Body of pancreas (tissue), 4 donors: ENCODE measurements around the gene SLC9A5. TPM values are rescaled to one million over a fixed set of nuclear protein-coding genes. Genes with fewer than 3 reads are reported as not detected.

Experiments used
- ATAC-seq: fragments of 150-250 bp; one replicate; pipeline ENCODE4 v1.9.1; 2016
- DNase-seq, 4 donors: peaks; one replicate each; pipeline ENCODE4 v3.0.0-alpha.2; 2019
- H3K27ac ChIP-seq, 4 donors: fragments of 200-600 bp; sonication (generic); 1 replicate in 3 of 4; 2 replicates in 1 of 4; pipeline versions ENCODE4 v1.5.1 to v1.6.1; 2016 to 2019; ENCODE audit warnings: mild to moderate bottlenecking in 1 of 4, mixed read lengths in 1 of 4, moderate library complexity in 1 of 4
- H3K27me3 ChIP-seq, 2 donors: fragments of 200-600 bp; sonication (generic); one replicate each; pipeline ENCODE4 v1.6.0; 2016; ENCODE audit warnings: mild to moderate bottlenecking in 1 of 2
- H3K36me3 ChIP-seq, 2 donors: fragments of 200-600 bp; sonication (generic); replicated peaks in 1 of 2; 2 replicates each; pipeline ENCODE4 v1.5.1; 2016; ENCODE audit warnings: low read depth in 2 of 2; ENCODE audit not compliant: insufficient read depth in 1 of 2
- H3K4me1 ChIP-seq: fragments of 200-600 bp; sonication (generic); one replicate; pipeline ENCODE4 v1.6.0; 2016
- H3K4me3 ChIP-seq, 2 donors: fragments of 200-600 bp; sonication (generic); 1 replicate in 1 of 2; 2 replicates in 1 of 2; pipeline ENCODE4 v1.5.1; 2016 to 2019
- H3K9me3 ChIP-seq, 3 donors: fragments of 200-600 bp; sonication (generic); 1 replicate in 2 of 3; 2 replicates in 1 of 3; pipeline ENCODE4 v1.5.1; 2016
- CTCF ChIP-seq, 7 experiments: fragments of 450-650 bp in 4 of 7; fragments of 200-600 bp in 3 of 7; sonication (generic) in 3 of 7; IDR thresholded peaks; one replicate each; pipeline ENCODE4 v1.5.1; 2016 to 2019; ENCODE audit warnings: antibody characterized with exemption in 7 of 7
- POLR2A ChIP-seq, 3 donors: fragments of 450-650 bp; IDR thresholded peaks; one replicate each; pipeline ENCODE4 v1.6.1; 2016; ENCODE audit warnings: antibody characterized with exemption in 3 of 3, mild to moderate bottlenecking in 2 of 3
- whole genome bisulfite sequencing, 2 donors: methylation state at CpG; one replicate each; pipeline ENCODE4 v1.1.5; 2017; 5-methylcytosine and 5-hydroxymethylcytosine counted together
- intact Hi-C: fragments of 100-400 bp; cut with DNase I; formaldehyde crosslinking; loops from one replicate; pipeline ENCODE4 v1.15.1; 2023
- total RNA-seq, 2 donors: library from RNA; depleted of rRNA; stranded (reverse); fragments of >200 nt; gene quantifications; one replicate each; pipeline ENCODE4 v1.1.0, GENCODE V29; 2016

SLC9A5 gene
- total RNA-seq, 2 donors from 2014 or later: 0.26 to 0.33 TPM

- ATAC-seq (no peak), DNase-seq (no peak)
- H3K27ac ChIP-seq: no peak overlapping the region
- no peaks in the 10 kb centered on the region for H3K27me3 ChIP-seq
- no peaks in the 10 kb centered on the region for H3K9me3 ChIP-seq
- TF ChIP-seq POLR2A (IDR thresholded peaks at IDR 0.05) (no peak), CTCF (IDR thresholded peaks at IDR 0.05) (no peak)
- WGBS, 2 donors: 88 to 91% methylated on average over 8 of the region's 8 CpGs
- H3K4me1 ChIP-seq: no peaks in the 10 kb centered on the region
- H3K4me3 ChIP-seq: no peak overlapping the region
- intact Hi-C loops: no loop called here
- H3K36me3 ChIP-seq: peaks cover 16 to 27% of the 10 kb centered on the region in 2 donors
Observed at GRCh38 chr16:67206129-67206837, 42.5 kb upstream of the SLC9A5 start.

GRCh38 chr16:67206838-67207248 lies 41.9 kb upstream of the SLC9A5 start:
- intact Hi-C loops: no loop called here
- TF ChIP-seq POLR2A (IDR thresholded peaks at IDR 0.05) (no peak), CTCF (IDR thresholded peaks at IDR 0.05) (no peak)
- Histone ChIP-seq H3K9me3 (no peaks in the 10 kb centered on the region), H3K4me3 (no peak overlapping the region), H3K27me3 (no peaks in the 10 kb centered on the region), H3K36me3 (peaks cover 16 to 21% of the 10 kb centered on the region in 2 donors), H3K27ac (no peak overlapping the region), H3K4me1 (no peaks in the 10 kb centered on the region)
- no peak for ATAC-seq
- DNase-seq: no peak
- 95 to 100% methylated on average over 1 to 3 of the region's 3 CpGs for WGBS, 2 donors

GRCh38 chr16:67207249-67208091 lies 41.3 kb upstream of the SLC9A5 start:
- H3K9me3 ChIP-seq: no peaks in the 10 kb centered on the region
- no peak overlapping the region for H3K27ac ChIP-seq
- H3K27me3 ChIP-seq: no peaks in the 10 kb centered on the region
- H3K4me3 ChIP-seq: no peak overlapping the region
- 64 to 66% methylated on average over 4 to 20 of the region's 21 CpGs for WGBS, 2 donors
- intact Hi-C loops: no loop called here
- DNase-seq (no peak), ATAC-seq (no peak)
- H3K4me1 ChIP-seq: no peaks in the 10 kb centered on the region
- TF ChIP-seq CTCF (IDR thresholded peaks at IDR 0.05) (no peak), POLR2A (IDR thresholded peaks at IDR 0.05) (no peak)
- peaks cover 10 to 15% of the 10 kb centered on the region in 2 donors for H3K36me3 ChIP-seq

- Histone ChIP-seq H3K9me3 (no peaks in the 10 kb centered on the region), H3K36me3 (peaks cover 2 to 9% of the 10 kb centered on the region in 2 donors), H3K27ac (no peak overlapping the region), H3K4me3 (no peak overlapping the region), H3K4me1 (peaks cover 7% of the 10 kb centered on the region), H3K27me3 (no peaks in the 10 kb centered on the region)
- WGBS, 2 donors: 51 to 60% methylated on average over 5 of the region's 11 CpGs
- DNase-seq: no peak
- no peak for TF ChIP-seq POLR2A (IDR thresholded peaks at IDR 0.05)
- no peak for TF ChIP-seq CTCF (IDR thresholded peaks at IDR 0.05)
- no peak for ATAC-seq
- intact Hi-C loops: no loop called here
Observed at GRCh38 chr16:67208154-67208896, 40.5 kb upstream of the SLC9A5 start.
